Measurements from ENCODE around the gene ARL6IP1. TPM values are rescaled to one million over a fixed set of nuclear protein-coding genes. Genes with fewer than 3 reads are reported as not detected.

ARL6IP1 gene
- total and polyA plus RNA-seq, 2 of the 4 experiments (the other 2 are of a cell fraction) = 78.1 to 190 TPM

- Histone ChIP-seq H2AK5ac (ENCODE audit: low read depth, low read length) (no peak overlapping the region), H2BK5ac (ENCODE audit: low read depth, low read length, poor library complexity, severe bottlenecking) (no peak overlapping the region), H4K20me1 (ENCODE audit: insufficient read depth, low read length) (no peaks in the 10 kb centered on the region), H2BK20ac (ENCODE audit: low read depth, low read length) (no peak overlapping the region), H3K9me1 (ENCODE audit: insufficient read depth, low read length) (no peaks in the 10 kb centered on the region), H3K9ac (ENCODE audit: low read depth, low read length) (no peak overlapping the region), H3K18ac (ENCODE audit: low read depth, low read length) (no peak overlapping the region), H2BK15ac (ENCODE audit: low read depth, low read length) (no peak overlapping the region), H3K27me3 (ENCODE audit: control insufficient read depth, insufficient read depth, low read length) (no peaks in the 10 kb centered on the region), H3K36me3 (ENCODE audit: control insufficient read depth, insufficient read depth, low read length) (peaks cover 30% of the 10 kb centered on the region), H3K4me3 (ENCODE audit: insufficient read depth, low read depth, low read length) (no peak overlapping the region), H3K4ac (ENCODE audit: low read depth, low read length) (no peak overlapping the region), H3K9me3 (ENCODE audit: control insufficient read depth, insufficient read depth, low read length) (no peaks in the 10 kb centered on the region), H2AFZ (replicated peaks; ENCODE audit: low read length, poor library complexity) (no peak overlapping the region), H3K23ac (ENCODE audit: low read depth, low read length) (no peak overlapping the region), H4K91ac (ENCODE audit: insufficient read depth, low read depth, low read length) (no peak overlapping the region), H4K5ac (ENCODE audit: low read depth, low read length) (no peak overlapping the region), H3K4me1 (ENCODE audit: control insufficient read depth, insufficient read depth, low read length) (no peaks in the 10 kb centered on the region), H3K14ac (replicated peaks; ENCODE audit: low read depth, low read length) (no peak overlapping the region), H4K8ac (ENCODE audit: low read depth in 2 of 2, low read length in 2 of 2) (no peak overlapping the region), H2AK9ac (replicated peaks; ENCODE audit: low read depth, low read length, poor library complexity) (no peak overlapping the region), H3K56ac (ENCODE audit: extremely low read depth, insufficient read depth, low read length) (no peak overlapping the region), H3K27ac (ENCODE audit: insufficient read depth, low read length) (no peak overlapping the region), H3K4me2 (ENCODE audit: low read depth, low read length) (no peak overlapping the region), H2BK120ac (ENCODE audit: low read depth, low read length) (no peak overlapping the region), H3K79me1 (ENCODE audit: low read depth in 1 of 2, low read length in 2 of 2) (peaks cover 0 to 5% of the 10 kb centered on the region in 2 experiments; a peak in 2 of 4 replicates)
- DNase-seq (no peak), ATAC-seq (ENCODE audit: low read depth) (no peak)
- BruUV-seq (replicated peaks) = no TSS peak
- in situ Hi-C loops (cut with MboI; ENCODE audit: low sequenced_read_pairs) = no loop called here
- TF ChIP-seq MXI1 (IDR thresholded peaks at IDR 0.05; ENCODE audit: borderline replicate concordance, low read depth, low read length) = no peak
- intact Hi-C loops (cut with micrococcal nuclease) = no loop called here
- CTCF ChIA-PET = interaction anchor here (1.2 kb wide), 1 partner anchor 28 kb away, joined by 3 read pairs; the partner anchor contains the start of gene ARL6IP1
- 96% methylated on average over 4 of the region's 6 CpGs; no CpG with 5 or more reads in 1 of the 2 experiments for WGBS, 2 experiments (ENCODE audit: extremely low coverage in 2 of 2, insufficient read length in 1 of 2)
- dilution Hi-C loops (cut with HindIII; ENCODE audit: low sequenced_read_pairs, unreplicated experiment) = no loop called here
- POLR2A ChIA-PET (ENCODE audit: unreplicated experiment) = no interaction called here
Observed at GRCh38 chr16:18829251-18829650, 27.9 kb upstream of the ARL6IP1 start.
